ENCODE results near the gene CFAP61.
A peak's percentile ranks its signal among the peaks of the same experiment; 100 is the strongest.
"Not testable (repeated sequence)": the region's sequence is repeated elsewhere in the genome, so short reads cannot be mapped to it uniquely, and the experiment has no call there.

The CFAP61 gene

DNA sequence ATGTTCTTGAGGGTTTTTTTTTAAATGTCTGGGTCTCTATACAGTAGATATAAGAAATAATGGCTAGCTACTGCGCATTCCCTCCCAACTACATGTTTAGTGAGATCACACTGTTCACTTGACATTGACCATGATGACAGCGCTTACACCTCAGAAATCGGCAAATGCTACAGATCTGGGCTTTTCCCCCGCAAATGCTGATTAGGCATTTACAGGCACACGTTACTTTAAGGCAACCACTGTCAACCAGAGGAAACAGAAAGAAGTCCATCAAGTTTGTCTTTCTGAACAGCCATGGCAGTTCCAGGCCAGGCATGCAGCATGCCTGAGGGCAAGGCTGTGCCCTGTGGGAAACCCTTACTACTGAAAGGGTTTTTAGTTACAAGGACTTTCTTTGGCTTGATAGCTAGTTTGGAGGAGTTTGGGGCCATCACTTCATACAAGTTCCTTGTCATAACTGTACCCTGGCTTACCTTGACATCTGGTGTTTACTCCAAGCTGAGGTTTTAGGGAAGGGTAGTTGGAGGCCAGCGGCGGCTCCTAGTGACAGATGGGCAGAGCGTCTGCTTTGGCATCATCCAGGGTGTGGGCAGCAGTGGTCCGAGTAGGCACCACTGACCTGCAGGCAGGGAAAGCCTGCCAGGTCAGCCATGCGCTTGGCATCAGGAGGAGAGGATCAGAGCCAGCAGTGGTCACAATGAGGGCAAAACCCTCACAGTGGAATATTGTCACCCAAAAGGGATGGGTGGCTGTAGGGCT is 43.0 kb downstream of the CFAP61 start:
- DNase-seq, result no peak

- DNase-seq, result no peak
Measured at GRCh38 chr20:20096421-20096820, 44.1 kb downstream of the CFAP61 start.

GRCh38 chr20:20100881-20101280 is 48.5 kb downstream of the CFAP61 start:
- DNase-seq, result no peak

DNA sequence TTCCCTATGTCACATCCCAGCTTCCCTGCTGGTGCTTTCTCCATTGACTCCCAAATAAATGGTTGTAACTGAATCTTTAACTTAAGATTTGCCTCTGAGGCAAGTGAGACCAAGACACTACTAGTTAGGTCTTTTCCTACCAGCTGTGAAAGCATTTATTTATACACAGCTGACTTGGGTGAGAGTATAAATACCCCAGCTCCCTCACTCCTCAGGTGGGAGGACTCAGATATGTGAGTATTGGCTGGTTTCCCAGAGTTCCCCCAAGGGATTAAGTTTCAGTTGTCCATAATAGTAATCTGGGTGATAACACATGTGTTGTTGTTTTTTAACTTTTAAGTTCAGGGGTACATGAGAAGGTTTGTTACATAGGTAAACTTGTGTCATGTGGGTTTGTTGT is 49.8 kb downstream of the CFAP61 start:
- DNase-seq, result no peak

- no peak for DNase-seq
Measured at GRCh38 chr20:20102716-20103258, 50.5 kb downstream of the CFAP61 start.

GRCh38 chr20:20103486-20103885 is 51.2 kb downstream of the CFAP61 start:
- DNase-seq, result no peak

DNA sequence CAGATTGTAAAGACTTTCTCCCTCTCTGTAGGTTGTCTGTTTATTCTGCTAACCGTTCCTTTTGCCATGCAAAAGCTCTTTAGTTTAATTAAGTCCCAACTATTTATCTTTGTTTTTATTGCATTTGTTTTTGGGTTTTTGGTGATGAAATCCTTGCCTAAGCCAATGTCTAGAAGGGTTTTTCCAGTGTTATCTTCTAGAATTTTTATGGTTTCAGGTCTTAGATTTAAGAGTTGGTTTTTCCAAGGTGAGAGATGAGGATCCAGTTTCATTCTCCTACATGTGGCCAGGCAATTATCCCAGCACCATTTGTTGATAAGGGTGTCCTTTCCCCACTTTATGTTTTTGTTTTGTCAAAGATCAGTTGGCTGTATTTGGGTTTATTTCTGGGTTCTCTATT is 70.9 kb downstream of the CFAP61 start:
- not testable (repeated sequence) for DNase-seq

GRCh38 chr20:20130399-20130798 is 78.1 kb downstream of the CFAP61 start:
- DNase-seq, result peak; percentile 24 to 40 (median 30)

DNA sequence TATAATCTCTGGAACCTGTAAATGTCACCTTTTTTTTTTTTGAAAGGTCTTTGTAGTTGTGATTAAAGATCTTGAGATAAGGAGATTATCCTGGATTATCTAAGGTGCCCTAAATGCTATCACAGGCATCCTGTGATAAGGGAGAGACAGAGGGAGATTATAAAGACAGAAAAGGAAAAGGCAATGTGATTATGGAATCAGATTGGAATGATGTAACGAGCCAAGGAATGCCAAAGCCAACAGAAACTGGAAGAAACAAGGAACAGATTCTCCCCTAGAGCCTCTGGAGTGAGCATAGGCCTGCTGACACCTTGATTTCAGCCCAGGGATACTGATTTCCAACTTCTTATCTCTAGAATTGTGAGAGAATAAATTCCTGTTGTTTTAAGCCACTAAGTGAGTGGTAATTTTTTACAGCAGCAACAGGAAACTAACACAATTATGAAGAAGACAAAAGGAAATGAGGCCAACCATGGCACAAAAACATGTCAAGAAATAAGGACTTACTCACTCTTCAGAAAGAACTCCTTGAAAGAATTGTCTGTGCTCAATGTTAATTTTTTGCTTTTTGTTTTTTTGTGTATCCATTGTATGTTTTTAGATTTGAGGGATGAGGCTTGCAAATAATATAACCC is 82.7 kb downstream of the CFAP61 start:
- DNase-seq, result no peak

- no peak for DNase-seq
Measured at GRCh38 chr20:20136313-20136712, 84.0 kb downstream of the CFAP61 start.

DNA sequence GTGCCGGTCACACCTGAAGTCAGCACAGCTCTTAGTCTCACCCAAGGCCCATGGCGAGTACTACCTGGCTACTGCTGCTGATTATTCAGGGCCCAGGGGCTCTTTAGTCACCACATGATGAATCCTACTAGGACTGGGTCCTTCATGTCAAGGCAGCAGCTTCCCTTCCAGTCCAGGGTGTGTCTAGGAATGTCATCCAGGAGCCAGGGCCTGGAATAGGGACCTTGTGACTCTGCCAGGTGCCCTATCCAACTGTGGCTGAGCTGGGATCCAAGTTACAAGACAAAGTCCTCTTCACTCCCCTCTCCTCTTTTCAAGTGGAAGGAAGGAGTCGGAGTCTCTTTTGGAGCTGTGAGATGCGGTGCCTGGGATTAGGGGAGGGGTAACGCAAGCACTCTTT is 85.5 kb downstream of the CFAP61 start:
- no peak for DNase-seq

- DNase-seq, result no peak
Measured at GRCh38 chr20:20138301-20139064, 86.2 kb downstream of the CFAP61 start.

GRCh38 chr20:20139403-20139802 is 87.1 kb downstream of the CFAP61 start:
- no peak for DNase-seq

DNA sequence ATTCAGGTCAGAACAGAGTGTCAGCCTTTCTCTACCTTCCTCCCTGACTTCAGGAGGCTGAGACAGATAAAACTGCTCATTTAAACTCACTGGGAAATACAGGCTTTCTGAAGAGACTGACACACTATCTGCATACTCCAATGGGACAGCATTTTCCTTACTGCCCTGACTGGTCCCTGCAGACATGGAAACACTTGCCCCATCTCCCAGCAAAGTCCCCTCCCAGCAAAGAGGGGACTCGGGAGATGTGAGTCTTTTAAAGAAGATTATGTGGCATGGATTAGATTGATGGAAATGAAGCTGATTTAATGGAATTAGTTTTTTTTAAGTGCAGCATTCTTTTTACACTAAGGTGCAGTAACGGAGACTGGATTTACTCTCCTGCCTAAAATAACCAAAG is 90.8 kb downstream of the CFAP61 start:
- DNase-seq, result no peak

DNA sequence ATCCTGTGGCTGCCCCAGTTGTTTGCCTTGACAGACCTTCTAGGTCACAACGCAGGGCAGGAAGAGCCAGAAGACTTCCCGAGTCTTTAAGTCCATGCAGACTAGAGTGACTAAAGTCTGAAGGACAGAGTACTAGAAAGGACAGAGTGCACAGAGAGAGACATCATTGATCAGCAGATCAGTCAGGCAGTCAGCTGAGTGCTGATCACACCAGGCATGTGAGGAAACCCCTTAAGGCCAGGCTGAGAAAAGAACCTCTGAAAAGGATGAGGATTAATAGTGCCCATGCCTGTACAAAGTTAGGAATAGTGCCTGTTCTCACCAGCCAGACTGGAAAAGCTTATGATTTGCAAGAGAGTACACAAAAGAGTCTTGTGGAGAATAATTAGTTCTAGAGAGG is 91.3 kb downstream of the CFAP61 start:
- DNase-seq, result no peak

DNA sequence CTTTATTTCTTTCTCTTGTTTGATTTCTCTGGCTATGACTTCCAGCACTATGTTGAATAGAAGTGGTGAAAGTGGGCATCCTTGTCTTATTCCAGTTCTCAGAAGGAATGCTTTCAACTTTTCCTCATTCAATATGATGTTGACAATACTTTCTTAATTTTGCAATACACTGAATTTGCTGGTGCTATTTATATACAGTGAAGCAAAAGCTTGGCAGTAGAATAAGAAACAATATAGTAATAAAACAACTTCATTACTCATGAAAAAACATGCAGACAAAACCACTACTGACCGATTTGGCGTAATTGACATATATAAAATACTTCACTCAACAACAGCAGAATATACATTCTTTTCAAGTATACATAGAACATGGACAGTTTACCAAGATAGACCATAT is 96.4 kb downstream of the CFAP61 start:
- DNase-seq, result no peak

DNA sequence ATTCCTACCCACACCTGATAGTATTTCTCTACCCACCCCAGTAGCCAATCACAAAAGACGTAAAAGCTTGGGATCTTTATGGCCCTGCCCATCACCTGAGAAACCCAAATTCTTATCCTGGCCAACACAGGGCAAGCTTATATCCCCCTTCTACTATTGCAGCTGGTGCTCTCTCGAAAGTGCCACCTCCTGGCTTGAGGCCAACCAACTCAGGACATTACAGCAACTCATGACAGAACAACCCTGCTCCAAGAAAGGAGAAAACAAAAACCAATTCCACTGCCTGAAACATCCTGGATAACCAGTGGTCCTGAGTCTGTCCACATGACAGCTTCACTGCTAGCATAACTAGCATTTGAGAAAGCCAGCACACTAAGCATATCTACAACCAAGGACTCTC is 97.9 kb downstream of the CFAP61 start:
- no peak for DNase-seq

GRCh38 chr20:20160520-20160919 is 108.2 kb downstream of the CFAP61 start:
- DNase-seq, result no peak

- no peak for DNase-seq
Measured at GRCh38 chr20:20161611-20162010, 109.3 kb downstream of the CFAP61 start.

DNA sequence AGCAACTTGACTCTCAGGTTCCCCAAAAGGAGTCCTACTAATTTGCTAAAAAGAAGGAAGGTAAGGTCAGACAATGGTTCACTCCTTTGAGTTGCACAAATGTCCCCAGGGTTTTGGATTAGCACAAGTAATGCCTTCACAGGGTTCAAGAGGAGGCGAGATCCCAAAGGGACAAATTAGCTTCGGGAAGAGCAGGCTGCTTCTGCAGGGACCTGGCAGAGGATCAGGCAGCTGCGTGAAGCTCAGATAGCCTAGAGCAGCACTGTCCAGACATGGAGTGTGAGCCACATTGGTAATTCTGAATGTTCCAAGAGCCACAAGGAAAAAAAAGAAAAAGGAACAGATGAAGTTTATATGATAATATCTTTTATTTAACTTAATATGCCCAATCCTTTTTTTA is 115.4 kb downstream of the CFAP61 start:
- DNase-seq, result no peak

DNA sequence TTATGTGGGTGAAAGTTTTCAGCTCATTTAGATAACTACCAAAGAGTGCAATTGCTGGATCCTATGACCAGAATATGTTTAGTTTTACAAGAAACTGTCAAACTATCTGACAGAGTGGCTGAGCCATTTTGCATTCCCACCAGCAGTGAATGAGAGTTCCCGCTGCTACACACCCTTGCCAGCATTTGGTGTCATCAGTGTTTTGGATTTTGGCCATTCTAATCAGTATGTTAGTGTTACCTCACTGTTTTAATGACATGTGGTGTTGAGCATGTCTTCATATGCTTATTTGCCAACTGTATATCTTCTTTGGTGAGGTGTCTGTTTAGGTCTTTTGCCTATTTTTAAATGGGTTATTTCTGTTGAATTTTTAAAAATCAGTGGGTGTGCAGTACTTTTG is 120.9 kb downstream of the CFAP61 start:
- DNase-seq, result no peak

GRCh38 chr20:20174089-20174835 is 121.9 kb downstream of the CFAP61 start:
- no peak for DNase-seq

DNA sequence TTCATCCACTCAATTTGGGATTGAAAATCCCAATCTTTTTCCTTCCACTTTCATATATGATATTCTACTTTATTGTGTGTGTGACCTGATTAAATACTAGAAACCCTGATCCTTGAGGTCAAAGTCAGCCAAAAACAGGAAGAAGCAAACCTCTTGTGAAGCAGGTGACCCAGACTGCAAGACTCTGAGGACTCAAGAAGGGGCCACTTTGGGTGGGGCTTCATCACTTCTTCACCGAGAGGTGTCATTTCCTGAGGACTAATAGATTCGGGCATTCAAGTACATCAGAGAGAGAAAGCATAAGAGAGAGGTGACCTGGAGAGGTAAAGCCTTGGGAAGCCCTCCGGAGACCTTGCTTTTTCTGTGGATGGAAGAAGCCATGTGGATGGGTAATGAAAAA is 129.0 kb downstream of the CFAP61 start:
- DNase-seq, result no peak
